Osteoblast (primary cell): ENCODE measurements around the gene PBX3. TPM values are rescaled to one million over a fixed set of nuclear protein-coding genes. Genes with fewer than 3 reads are reported as not detected.

Experiments
- DNase-seq: peaks from one replicate; pipeline ENCODE4 v3.0.0; 2011; ENCODE audit warnings: low spot score, mixed read lengths; ENCODE audit not compliant: insufficient read length; ENCODE audit errors: missing footprints
- H2AFZ ChIP-seq: 2 replicates; pipeline ENCODE4 v1.6.0; 2011; ENCODE audit warnings: mild to moderate bottlenecking, low read length
- H3K27ac ChIP-seq: 2 replicates; pipeline ENCODE4 v1.5.1; 2011; ENCODE audit warnings: mild to moderate bottlenecking, low read depth, low read length, moderate library complexity
- H3K27me3 ChIP-seq: 2 replicates; pipeline ENCODE4 v1.6.0; 2012; ENCODE audit warnings: mild to moderate bottlenecking, control low read depth, inconsistent platforms, low read length, moderate library complexity; ENCODE audit not compliant: insufficient read depth
- H3K36me3 ChIP-seq: 2 replicates; pipeline ENCODE4 v1.5.1; 2011; ENCODE audit warnings: mild to moderate bottlenecking, low read length, control low read depth, moderate library complexity; ENCODE audit not compliant: insufficient read depth
- H3K4me1 ChIP-seq: 2 replicates; pipeline ENCODE4 v1.5.1; 2011; ENCODE audit warnings: mild to moderate bottlenecking, low read length, control low read depth, moderate library complexity; ENCODE audit not compliant: insufficient read depth
- H3K4me2 ChIP-seq: 2 replicates; pipeline ENCODE4 v1.6.0; 2011; ENCODE audit warnings: mild to moderate bottlenecking, low read length; ENCODE audit not compliant: insufficient read depth
- H3K4me3 ChIP-seq: fragments of 200-600 bp; sonication (generic); 3 replicates; pipeline ENCODE4 v1.5.1; 2012; ENCODE audit warnings: mild to moderate bottlenecking, low read length, inconsistent platforms; ENCODE audit not compliant: insufficient read depth
- H3K79me2 ChIP-seq: 2 replicates; pipeline ENCODE4 v1.6.0; 2012; ENCODE audit warnings: mild to moderate bottlenecking, low read length, control low read depth, inconsistent platforms; ENCODE audit not compliant: insufficient read depth
- H3K9me3 ChIP-seq: 2 replicates; pipeline ENCODE4 v1.5.1; 2011; ENCODE audit warnings: low read depth, low read length, control low read depth
- H4K20me1 ChIP-seq: 2 replicates; pipeline ENCODE4 v1.6.0; 2012; ENCODE audit warnings: mild to moderate bottlenecking, low read length, control low read depth; ENCODE audit not compliant: insufficient read depth
- CTCF ChIP-seq: IDR thresholded peaks from 2 replicates; pipeline ENCODE4 v1.5.1; 2011; ENCODE audit warnings: mild to moderate bottlenecking, low read depth, low read length, moderate library complexity; ENCODE audit errors: extremely low read depth
- total RNA-seq: library from RNA; depleted of rRNA; stranded (reverse); fragments of >200 nt; gene quantifications from 2 replicates; pipeline ENCODE4 v1.2.3, GENCODE V29; 2012

The PBX3 gene
- total RNA-seq, 1 donor: 34.7 TPM

- Histone ChIP-seq H3K27ac (no peak overlapping the region), H3K4me3 (no peak overlapping the region), H4K20me1 (peaks cover 4% of the 10 kb centered on the region), H2AFZ (no peak overlapping the region), H3K4me2 (no peak overlapping the region), H3K36me3 (no peaks in the 10 kb centered on the region), H3K79me2 (peaks cover 97% of the 10 kb centered on the region), H3K9me3 (no peaks in the 10 kb centered on the region), H3K27me3 (no peaks in the 10 kb centered on the region), H3K4me1 (peaks cover 22% of the 10 kb centered on the region)
- DNase-seq: no peak
- no peak for TF ChIP-seq CTCF
Measured at GRCh38 chr9:125761676-125762450, 14.7 kb downstream of the PBX3 start.

DNA sequence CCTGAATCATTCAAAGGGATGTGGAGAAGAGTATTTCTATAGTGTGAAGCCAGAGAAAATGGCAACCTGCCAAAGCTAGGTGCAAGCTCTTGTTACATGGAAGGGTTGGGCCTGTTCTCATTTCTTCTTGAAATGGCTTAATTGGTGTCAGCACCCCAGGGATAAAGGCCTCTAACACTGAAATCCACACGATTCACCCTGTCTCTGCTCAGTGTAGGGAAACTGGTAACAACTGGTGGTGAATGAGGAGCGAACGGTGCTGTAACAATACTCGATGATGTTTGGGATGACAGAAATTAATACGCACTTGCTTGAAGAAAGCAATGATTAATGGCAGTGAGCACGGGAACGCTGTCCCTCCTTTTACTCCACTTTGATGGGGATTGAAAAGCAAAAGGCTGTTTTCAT, 16.2 kb downstream of the PBX3 start:
- Histone ChIP-seq H3K36me3 (no peaks in the 10 kb centered on the region), H3K4me2 (no peak overlapping the region), H3K79me2 (peaks cover 96% of the 10 kb centered on the region), H4K20me1 (peaks cover 4% of the 10 kb centered on the region), H3K27me3 (no peaks in the 10 kb centered on the region), H2AFZ (no peak overlapping the region), H3K9me3 (no peaks in the 10 kb centered on the region), H3K27ac (peak overlapping the region; percentile 17), H3K4me3 (no peak overlapping the region), H3K4me1 (peaks cover 18% of the 10 kb centered on the region)
- no peak for TF ChIP-seq CTCF
- no peak for DNase-seq

DNA sequence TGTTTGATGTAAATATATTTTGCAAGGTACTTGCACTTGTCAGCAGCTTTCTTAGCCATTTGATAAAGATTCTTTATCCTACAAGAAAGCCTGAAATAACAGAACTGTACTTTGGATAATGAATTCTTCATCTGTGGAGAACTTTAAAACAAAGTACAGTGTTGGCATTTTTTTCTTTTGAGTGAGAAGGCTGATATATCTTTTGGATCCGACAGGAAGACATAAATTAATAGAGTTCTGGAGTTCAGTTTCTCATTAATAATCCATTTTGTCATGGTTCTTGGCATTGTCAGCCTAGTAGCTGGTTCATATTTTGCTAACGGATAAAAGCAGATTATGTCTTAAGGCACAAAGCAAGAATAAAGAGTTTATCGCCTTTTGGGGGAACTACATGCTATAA, 17.0 kb downstream of the PBX3 start:
- TF ChIP-seq CTCF: no peak
- no peaks in the 10 kb centered on the region for H3K9me3 ChIP-seq
- H3K27ac ChIP-seq: no peak overlapping the region
- DNase-seq: no peak
- no peak overlapping the region for H2AFZ ChIP-seq
- H3K4me2 ChIP-seq: no peak overlapping the region
- H3K36me3 ChIP-seq: peaks cover 6% of the 10 kb centered on the region
- no peaks in the 10 kb centered on the region for H3K27me3 ChIP-seq
- H3K79me2 ChIP-seq: peaks cover 96% of the 10 kb centered on the region
- H3K4me1 ChIP-seq: peaks cover 11% of the 10 kb centered on the region
- no peak overlapping the region for H3K4me3 ChIP-seq
- H4K20me1 ChIP-seq: peaks cover 4% of the 10 kb centered on the region

DNA sequence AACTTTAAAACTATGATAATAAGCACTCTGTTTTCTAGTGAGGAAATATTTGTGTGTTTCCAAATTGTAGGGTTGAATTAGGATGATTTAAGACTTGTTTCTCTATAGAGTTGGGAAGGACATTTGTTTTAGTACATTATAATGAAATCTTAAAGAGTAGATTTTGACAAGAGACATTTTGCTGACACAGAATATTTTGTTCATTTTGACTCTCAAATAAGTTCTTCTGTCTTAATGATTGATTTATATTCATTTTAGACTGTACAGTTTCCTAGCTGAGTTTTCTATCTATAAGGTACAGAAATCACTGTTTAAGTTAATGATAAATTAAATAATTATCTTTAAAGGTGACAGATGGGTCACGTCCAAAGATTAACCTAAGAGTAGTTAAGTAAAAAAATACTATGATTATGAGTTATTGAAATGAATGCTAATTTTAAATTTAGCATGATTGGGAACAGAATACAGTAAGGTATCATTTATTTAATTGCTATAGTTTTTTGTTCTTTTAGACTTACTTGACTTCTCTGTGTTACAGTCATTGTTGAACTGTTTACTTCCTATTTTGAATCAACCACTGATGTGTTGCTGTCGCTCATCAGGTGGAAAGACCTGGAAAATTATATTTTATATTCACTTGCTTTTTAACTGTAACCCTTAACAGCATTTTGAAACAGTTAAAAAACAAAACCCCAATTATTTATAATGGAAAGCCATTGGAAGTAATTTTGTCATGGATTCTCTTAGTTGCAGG, 19.5 kb downstream of the PBX3 start:
- TF ChIP-seq CTCF: no peak
- no peaks in the 10 kb centered on the region for H4K20me1 ChIP-seq
- H3K36me3 ChIP-seq: peaks cover 9% of the 10 kb centered on the region
- no peak overlapping the region for H2AFZ ChIP-seq
- peaks cover 5% of the 10 kb centered on the region for H3K4me1 ChIP-seq
- H3K4me2 ChIP-seq: no peak overlapping the region
- no peak overlapping the region for H3K4me3 ChIP-seq
- peaks cover 96% of the 10 kb centered on the region for H3K79me2 ChIP-seq
- no peaks in the 10 kb centered on the region for H3K27me3 ChIP-seq
- no peak overlapping the region for H3K27ac ChIP-seq
- DNase-seq: no peak
- H3K9me3 ChIP-seq: no peaks in the 10 kb centered on the region
